H1 (cell line): ENCODE results near the gene PHF13. TPM values are rescaled to one million over a fixed set of nuclear protein-coding genes. Genes with fewer than 3 reads are reported as not detected.

Source experiments
- CTCF ChIA-PET: fragments of 300-600 bp; sonication (Branson Sonifier 250); formaldehyde crosslinking; loops from one replicate; lab custom pipeline; 2021; ENCODE audit not compliant: partially characterized antibody; lab: Charles Lee
- POLR2A ChIA-PET: fragments of 300-600 bp; sonication (Branson Sonifier 250); formaldehyde crosslinking; loops from one replicate; lab custom pipeline; 2021; ENCODE audit warnings: inconsistent platforms; ENCODE audit not compliant: partially characterized antibody; lab: Charles Lee
- DNase-seq, 2 experiments: peaks; one replicate each; pipeline versions ENCODE4 v3.0.0 to v3.0.0-alpha.2; 2010 to 2022; ENCODE audit warnings: low spot score in 2 of 2, low read depth in 1 of 2, mixed read lengths in 1 of 2
- FAIRE-seq: peaks from 2 replicates; lab custom pipeline; 2011; peaks lifted over from hg19 to GRCh38; lab: Jason Lieb, UNC
- H2AFZ ChIP-seq: 2 replicates; pipeline ENCODE4 v1.8.1; 2012; ENCODE audit warnings: low read length, inconsistent platforms
- H2AK5ac ChIP-seq: 2 replicates; pipeline ENCODE4 v1.6.1; 2013; ENCODE audit warnings: low read depth, low read length
- H2BK120ac ChIP-seq: replicated peaks from 2 replicates; pipeline ENCODE3; 2013; ENCODE audit warnings: low read depth, low read length, inconsistent platforms
- H2BK12ac ChIP-seq: 2 replicates; pipeline ENCODE4 v1.6.1; 2013; ENCODE audit warnings: low read depth, low read length
- H2BK15ac ChIP-seq: 2 replicates; pipeline ENCODE4 v1.6.1; 2013; ENCODE audit warnings: low read length
- H2BK20ac ChIP-seq: 2 replicates; pipeline ENCODE4 v1.6.1; 2013; ENCODE audit warnings: low read length
- H2BK5ac ChIP-seq: 2 replicates; pipeline ENCODE4 v1.6.1; 2013; ENCODE audit warnings: low read depth, low read length
- H3K14ac ChIP-seq: 2 replicates; pipeline ENCODE4 v1.6.1; 2013; ENCODE audit warnings: inconsistent platforms; ENCODE audit not compliant: insufficient read length
- H3K18ac ChIP-seq: 2 replicates; pipeline ENCODE4 v1.6.1; 2013; ENCODE audit warnings: low read length; ENCODE audit errors: extremely low read depth
- H3K23ac ChIP-seq: 2 replicates; pipeline ENCODE4 v1.6.1; 2013; ENCODE audit warnings: inconsistent platforms; ENCODE audit not compliant: insufficient read length
- H3K23me2 ChIP-seq: 2 replicates; pipeline ENCODE4 v1.6.1; 2013; ENCODE audit warnings: low read depth, low read length
- H3K27ac ChIP-seq: 2 replicates; pipeline ENCODE4 v1.6.1; 2011; ENCODE audit warnings: low read depth, low read length, inconsistent platforms
- H3K27me3 ChIP-seq, 4 experiments: replicated peaks in 1 of 4; 1 replicate in 1 of 4; 2 replicates in 3 of 4; pipeline versions ENCODE4 v1.6.1 to v1.8.1; 2011 to 2013; ENCODE audit warnings: low read length in 3 of 4, mild to moderate bottlenecking in 3 of 4, inconsistent platforms in 2 of 4, mixed read lengths in 2 of 4, moderate library complexity in 1 of 4; ENCODE audit not compliant: control insufficient read depth in 3 of 4, insufficient read depth in 3 of 4; ENCODE audit errors: extremely low read depth in 1 of 4
- H3K36me3 ChIP-seq, 4 experiments: 2 replicates each; pipeline versions ENCODE4 v1.6.1 to v1.8.1; 2011 to 2013; ENCODE audit warnings: mild to moderate bottlenecking in 4 of 4, low read length in 3 of 4, moderate library complexity in 2 of 4, control low read depth in 1 of 4, inconsistent platforms in 1 of 4; ENCODE audit not compliant: insufficient read depth in 4 of 4, control insufficient read depth in 2 of 4
- H3K4ac ChIP-seq: replicated peaks from 2 replicates; pipeline ENCODE3; 2013; ENCODE audit warnings: low read length, low read depth, mixed read lengths, inconsistent platforms; ENCODE audit not compliant: insufficient read length
- H3K4me1 ChIP-seq, 4 experiments: replicated peaks in 1 of 4; 1 replicate in 1 of 4; 2 replicates in 3 of 4; pipeline versions ENCODE4 v1.6.1 to v1.8.1; 2011 to 2013; ENCODE audit warnings: low read length in 3 of 4, inconsistent platforms in 2 of 4, mixed read lengths in 1 of 4; ENCODE audit not compliant: insufficient read depth in 4 of 4, control insufficient read depth in 3 of 4
- H3K4me2 ChIP-seq, 2 experiments: 2 replicates each; pipeline versions ENCODE4 v1.6.1 to v1.8.1; 2011 to 2013; ENCODE audit warnings: low read depth in 2 of 2, low read length in 2 of 2, control low read depth in 1 of 2, inconsistent platforms in 1 of 2, mild to moderate bottlenecking in 1 of 2; ENCODE audit not compliant: insufficient read depth in 1 of 2
- H3K4me3 ChIP-seq, 4 experiments: fragments of 200-600, 300-600 bp in 1 of 4; sonication (generic), shearing (Covaris generic), sonication (Bioruptor Twin) in 1 of 4; 2 replicates each; pipeline versions ENCODE4 v1.5.1 to v1.8.1; 2011 to 2016; ENCODE audit warnings: low read length in 4 of 4, low read depth in 3 of 4, control low read depth in 2 of 4, inconsistent platforms in 2 of 4, mild to moderate bottlenecking in 2 of 4, mixed read lengths in 1 of 4, moderate library complexity in 1 of 4; ENCODE audit not compliant: insufficient read depth in 2 of 4; ENCODE audit errors: extremely low read depth in 1 of 4
- H3K56ac ChIP-seq: replicated peaks from 2 replicates; pipeline ENCODE3; 2013; ENCODE audit warnings: low read depth, mild to moderate bottlenecking, mixed read lengths, low read length, inconsistent platforms; ENCODE audit not compliant: insufficient read length
- H3K79me1 ChIP-seq: 2 replicates; pipeline ENCODE4 v1.6.1; 2013; ENCODE audit warnings: low read depth, low read length, control low read depth
- H3K79me2 ChIP-seq, 2 experiments: 2 replicates each; pipeline versions ENCODE4 v1.6.1 to v1.8.1; 2012 to 2013; ENCODE audit warnings: low read length in 2 of 2, mild to moderate bottlenecking in 2 of 2, inconsistent platforms in 1 of 2; ENCODE audit not compliant: insufficient read depth in 2 of 2, control insufficient read depth in 1 of 2
- H3K9ac ChIP-seq, 4 experiments: replicated peaks in 1 of 4; 1 replicate in 1 of 4; 2 replicates in 3 of 4; pipeline versions ENCODE4 v1.6.1 to v1.8.1; 2011 to 2013; ENCODE audit warnings: low read depth in 3 of 4, low read length in 3 of 4, control low read depth in 2 of 4, mild to moderate bottlenecking in 2 of 4, moderate library complexity in 2 of 4, inconsistent platforms in 1 of 4; ENCODE audit errors: extremely low read depth in 1 of 4
- H3K9me3 ChIP-seq, 2 experiments: 2 replicates each; pipeline versions ENCODE4 v1.6.1 to v1.8.1; 2012 to 2013; ENCODE audit warnings: mild to moderate bottlenecking in 2 of 2, moderate library complexity in 2 of 2, control low read depth in 1 of 2, inconsistent platforms in 1 of 2, low read depth in 1 of 2, low read length in 1 of 2, mixed read lengths in 1 of 2; ENCODE audit not compliant: insufficient read depth in 2 of 2
- H4K20me1 ChIP-seq, 2 experiments: replicated peaks in 1 of 2; 2 replicates each; pipeline versions ENCODE3 to v1.8.1; 2011 to 2013; ENCODE audit warnings: inconsistent platforms in 2 of 2, low read length in 2 of 2, mild to moderate bottlenecking in 1 of 2; ENCODE audit not compliant: insufficient read depth in 2 of 2, control insufficient read depth in 1 of 2
- H4K5ac ChIP-seq: 2 replicates; pipeline ENCODE4 v1.6.1; 2013; ENCODE audit warnings: low read length, low read depth, mixed read lengths, inconsistent platforms; ENCODE audit not compliant: insufficient read length
- H4K8ac ChIP-seq: 2 replicates; pipeline ENCODE4 v1.8.0; 2013; ENCODE audit warnings: mild to moderate bottlenecking, moderate library complexity, low read length, inconsistent platforms; ENCODE audit not compliant: insufficient read depth; ENCODE audit errors: extremely low read depth
- H4K91ac ChIP-seq: replicated peaks from 2 replicates; pipeline ENCODE3; 2013; ENCODE audit warnings: low read length, mixed read lengths, inconsistent platforms; ENCODE audit not compliant: insufficient read length
- BCL11A ChIP-seq, 2 experiments: IDR thresholded peaks; one replicate each; pipeline ENCODE4 v1.6.1; 2011; ENCODE audit warnings: low read depth in 2 of 2, low read length in 2 of 2, mild to moderate bottlenecking in 2 of 2
- BRCA1 ChIP-seq: IDR thresholded peaks from 2 replicates; pipeline ENCODE4 v1.6.1; 2012; ENCODE audit warnings: low read depth, low read length, improper control_type of control experiment
- CBX8 ChIP-seq: fragments of 300-800, 300-1000 bp; sonication (generic); IDR thresholded peaks from 2 replicates; pipeline ENCODE4 v1.7.1; 2016; ENCODE audit warnings: low read depth, low read length, borderline replicate concordance
- MAX ChIP-seq: IDR thresholded peaks from 2 replicates; pipeline ENCODE4 v1.6.1; 2012; ENCODE audit warnings: inconsistent platforms
- POLR2A ChIP-seq, 2 experiments: IDR thresholded peaks; 1 replicate in 1 of 2; 2 replicates in 1 of 2; pipeline ENCODE4 v1.6.1; 2011; ENCODE audit warnings: low read depth in 2 of 2, low read length in 2 of 2, mild to moderate bottlenecking in 2 of 2; ENCODE audit errors: control extremely low read depth in 1 of 2
- RAD21 ChIP-seq, 2 experiments: IDR thresholded peaks in 1 of 2; conservative IDR thresholded peaks in 1 of 2; 2 replicates each; pipeline ENCODE4 v1.6.1; 2011; ENCODE audit warnings: low read depth in 2 of 2, low read length in 2 of 2, improper control_type of control experiment in 1 of 2, inconsistent platforms in 1 of 2, mild to moderate bottlenecking in 1 of 2, moderate library complexity in 1 of 2
- WGBS, 2 experiments: shearing (Covaris generic) in 1 of 2; methylation state at CpG; one replicate each; pipeline versions ENCODE4 v1.1.6 to v1.1.7; 2013 to 2015; ENCODE audit warnings: low lambda C conversion rate in 2 of 2, mixed read lengths in 2 of 2, inconsistent platforms in 1 of 2, low coverage in 1 of 2, missing lambda C conversion rate in 1 of 2; ENCODE audit not compliant: insufficient replicate concordance in 2 of 2, insufficient coverage in 1 of 2, insufficient read length in 1 of 2; ENCODE audit errors: extremely low coverage in 1 of 2, missing lambda C conversion rate in 1 of 2; 5-methylcytosine and 5-hydroxymethylcytosine counted together
- polyA plus RNA-seq, 7 experiments: library from polyadenylated mRNA; depleted of rRNA in 3 of 7; stranded (reverse) in 5 of 7; unstranded in 2 of 7; fragments of >200 nt in 5 of 7; fragments of 200-250 nt in 2 of 7; gene quantifications; 1 replicate in 5 of 7; 2 replicates in 1 of 7; 4 replicates in 1 of 7; pipeline versions ENCODE4 v1.2.1 to v1.2.3, GENCODE V29; 2011 to 2013; ENCODE audit warnings: missing spikeins in 2 of 7, mixed read lengths in 2 of 7
- total RNA-seq: library from RNA; stranded (reverse); fragmentation: NEBNext Ultra II Directional; extraction: Animal tissue kit (Norgen Biotek cat#: 25700); gene quantifications from 2 replicates; pipeline ENCODE4 v1.2.1, GENCODE V29; 2021

PHF13 gene
- total and polyA plus RNA-seq, 2 of the 8 experiments (the other 6 are each of a cell fraction or from before 2014, with no cell fraction given): 11.7 to 39.6 TPM

- ChIA-PET CTCF (interaction anchor here (1.2 to 4.4 kb wide), 5 partner anchors 8 to 129 kb away, joined by 3 to 24 read pairs (median 5); no protein-coding TSS in a partner anchor), POLR2A (interaction anchor here (0.9 to 2.9 kb wide), 3 partner anchors 10 to 23 kb away, joined by 3 to 7 read pairs (median 3); no protein-coding TSS in a partner anchor)
- no peak overlapping the region for H3K18ac ChIP-seq
- 93% methylated on average over 6 of the region's 6 CpGs; no CpG with 5 or more reads in 1 of the 2 experiments for WGBS, 2 experiments
- no peaks in the 10 kb centered on the region for H3K23me2 ChIP-seq
- no peak overlapping the region for H3K14ac ChIP-seq
- H3K79me1 ChIP-seq: no peaks in the 10 kb centered on the region; the same call in 1 of the 2 replicates
- H2BK15ac ChIP-seq: no peak overlapping the region
- no peak overlapping the region for H4K5ac ChIP-seq
- H4K91ac ChIP-seq: no peak overlapping the region
- FAIRE-seq (no peak), DNase-seq (no peak)
- H3K23ac ChIP-seq: no peak overlapping the region
- H2BK20ac ChIP-seq: no peak overlapping the region
- H3K27ac ChIP-seq: no peak overlapping the region
- peaks cover 0 to 3% of the 10 kb centered on the region in 2 experiments for H4K20me1 ChIP-seq
- H3K9me3 ChIP-seq: no peaks in the 10 kb centered on the region
- H2AFZ ChIP-seq: no peak overlapping the region
- no peak overlapping the region for H3K4me3 ChIP-seq
- no peaks in the 10 kb centered on the region for H3K27me3 ChIP-seq
- H2BK5ac ChIP-seq: no peak overlapping the region; the same call in 1 of the 2 replicates
- H3K56ac ChIP-seq: no peak overlapping the region
- H3K4me1 ChIP-seq: no peaks in the 10 kb centered on the region
- H3K9ac ChIP-seq: peak overlapping the region in 1 of 4 experiments; percentile 40; a peak in 2 of 7 replicates
- no peak overlapping the region for H3K4ac ChIP-seq
- no peaks in the 10 kb centered on the region for H3K79me2 ChIP-seq
- no peak overlapping the region for H2AK5ac ChIP-seq
- no peak overlapping the region for H2BK120ac ChIP-seq
- H2BK12ac ChIP-seq: no peak overlapping the region
- peaks cover 18 to 36% (median 22%) of the 10 kb centered on the region in 4 experiments for H3K36me3 ChIP-seq
- no peak overlapping the region for H3K4me2 ChIP-seq
- no peak overlapping the region for H4K8ac ChIP-seq
- no peak for TF ChIP-seq BCL11A (IDR thresholded peaks at IDR 0.05; ENCODE audit: low read depth in 2 of 2, low read length in 2 of 2)
- no peak for TF ChIP-seq RAD21 (IDR thresholded peaks at IDR 0.05 in 1 of 2, conservative IDR thresholded peaks at IDR 0.05 in 1 of 2; ENCODE audit: low read depth in 2 of 2, low read length in 2 of 2)
- no peak for TF ChIP-seq BRCA1
- TF ChIP-seq MAX: no peak
- TF ChIP-seq CBX8: no peak
- TF ChIP-seq POLR2A (IDR thresholded peaks at IDR 0.05; ENCODE audit: control extremely low read depth in 1 of 2, low read depth in 2 of 2, low read length in 2 of 2): no peak
Observed at GRCh38 chr1:6652986-6653385, 39.5 kb downstream of the PHF13 start.
